Measurements from ENCODE around the gene BBS12. TPM values are rescaled to one million over a fixed set of nuclear protein-coding genes. Genes with fewer than 3 reads are reported as not detected.

BBS12 gene
- not detected for total RNA-seq

DNA sequence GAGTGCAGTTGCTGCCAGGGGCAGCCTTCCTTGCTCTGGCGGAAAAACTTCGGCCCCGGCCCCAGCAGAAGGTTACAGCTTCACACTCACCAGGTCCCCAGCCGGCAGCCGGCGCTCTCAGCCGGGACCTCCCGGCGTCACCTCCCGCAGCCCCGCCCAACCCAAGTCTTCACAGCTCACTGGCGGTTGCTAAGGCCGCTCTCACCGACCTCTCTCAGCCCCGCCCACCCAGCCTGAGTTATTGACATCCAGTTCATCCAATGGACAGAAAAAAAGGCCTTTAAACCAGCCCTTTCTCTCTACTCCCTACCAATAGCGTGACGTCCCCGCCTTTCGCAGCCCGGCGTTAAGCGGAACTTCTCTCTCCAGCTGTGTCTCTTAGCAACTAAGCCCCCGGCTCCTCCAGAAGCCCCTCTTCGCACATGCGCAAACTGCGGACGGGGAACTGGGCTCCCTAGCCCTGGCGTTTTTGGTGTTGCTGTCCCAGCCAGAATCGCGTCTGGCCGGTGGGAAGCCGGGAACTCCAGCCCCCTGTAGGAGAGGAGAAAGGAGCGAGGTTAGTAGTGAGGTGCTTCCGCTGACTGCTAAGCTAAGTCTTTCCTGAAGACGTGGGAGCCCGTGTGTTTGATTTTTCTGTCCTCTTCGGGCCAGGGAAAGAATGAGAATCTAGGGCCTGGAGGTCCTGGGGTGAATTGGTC is at the start of gene BBS12:
Gene BBS12 (plus strand): TSS at position 376 of the 698 bp plus-strand sequence. CDS start 9,189 bp downstream, outside the sequence.
- H3K27ac ChIP-seq: peak within 1 kb of the TSS; percentile 86 to 89
- no peaks in the 10 kb centered on the region for H3K27me3 ChIP-seq
- H3K4me3 ChIP-seq: peak within 1 kb of the TSS; percentile 84
- peak in 2 of 3 experiments; percentile 46 to 48 for TF ChIP-seq CTCF (IDR thresholded peaks at IDR 0.05)
- no peaks in the 10 kb centered on the region for H3K36me3 ChIP-seq
- H3K9me3 ChIP-seq: no peaks in the 10 kb centered on the region
- intact Hi-C loops (cut with DNase I): loop anchor here (2.0 to 10.0 kb wide), 6 partner anchors 26 to 1982 kb away; partner anchors contain the start of genes ANKRD50, FGF2 and NUDT6
- peaks cover 0 to 10% of the 10 kb centered on the region in 2 donors for H3K4me1 ChIP-seq
- peak; percentile 95 to 100 for DNase-seq (ENCODE audit: low spot score in 2 of 2)

- no peak for DNase-seq (ENCODE audit: low spot score in 2 of 2)
- H3K4me3 ChIP-seq: no peak overlapping the region
- no peaks in the 10 kb centered on the region for H3K27me3 ChIP-seq
- TF ChIP-seq CTCF (IDR thresholded peaks at IDR 0.05): no peak
- intact Hi-C loops (cut with DNase I): no loop called here
- H3K36me3 ChIP-seq: no peaks in the 10 kb centered on the region
- H3K27ac ChIP-seq: no peak overlapping the region
- no peaks in the 10 kb centered on the region for H3K4me1 ChIP-seq
- H3K9me3 ChIP-seq: no peaks in the 10 kb centered on the region
These were observed 45.8 kb upstream of the BBS12 start for GRCh38 chr4:122686691-122687090.

DNA sequence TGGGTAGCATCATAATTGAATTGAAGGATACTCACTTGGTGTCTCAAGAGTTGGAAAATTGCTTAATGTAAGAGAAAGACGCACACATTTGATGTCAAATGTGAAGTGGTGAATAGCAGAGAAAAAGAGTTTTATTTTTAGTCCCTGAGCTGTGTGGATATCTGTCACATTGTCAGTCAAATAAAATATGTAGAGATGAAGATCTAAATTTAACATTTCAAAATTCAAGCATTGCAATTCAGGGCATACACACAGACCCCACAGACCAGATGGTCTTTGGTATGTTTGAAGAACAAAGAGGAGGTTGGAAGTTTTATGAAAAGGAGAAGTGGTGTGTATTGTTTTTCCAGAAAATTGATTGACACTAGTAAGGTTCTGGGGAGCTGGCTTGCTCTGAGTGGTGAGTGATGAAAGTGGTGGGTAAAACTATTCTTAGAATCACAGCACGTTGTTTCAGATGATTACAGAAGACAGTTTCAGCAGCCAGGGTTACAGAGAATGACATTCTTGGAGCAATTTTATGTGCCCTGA is 44.9 kb upstream of the BBS12 start:
- Histone ChIP-seq H3K27me3 (no peaks in the 10 kb centered on the region), H3K27ac (no peak overlapping the region), H3K4me3 (no peak overlapping the region), H3K36me3 (no peaks in the 10 kb centered on the region), H3K9me3 (no peaks in the 10 kb centered on the region), H3K4me1 (no peaks in the 10 kb centered on the region)
- intact Hi-C loops (cut with DNase I): no loop called here
- DNase-seq (ENCODE audit: low spot score in 2 of 2): no peak
- TF ChIP-seq CTCF (IDR thresholded peaks at IDR 0.05): no peak

DNA sequence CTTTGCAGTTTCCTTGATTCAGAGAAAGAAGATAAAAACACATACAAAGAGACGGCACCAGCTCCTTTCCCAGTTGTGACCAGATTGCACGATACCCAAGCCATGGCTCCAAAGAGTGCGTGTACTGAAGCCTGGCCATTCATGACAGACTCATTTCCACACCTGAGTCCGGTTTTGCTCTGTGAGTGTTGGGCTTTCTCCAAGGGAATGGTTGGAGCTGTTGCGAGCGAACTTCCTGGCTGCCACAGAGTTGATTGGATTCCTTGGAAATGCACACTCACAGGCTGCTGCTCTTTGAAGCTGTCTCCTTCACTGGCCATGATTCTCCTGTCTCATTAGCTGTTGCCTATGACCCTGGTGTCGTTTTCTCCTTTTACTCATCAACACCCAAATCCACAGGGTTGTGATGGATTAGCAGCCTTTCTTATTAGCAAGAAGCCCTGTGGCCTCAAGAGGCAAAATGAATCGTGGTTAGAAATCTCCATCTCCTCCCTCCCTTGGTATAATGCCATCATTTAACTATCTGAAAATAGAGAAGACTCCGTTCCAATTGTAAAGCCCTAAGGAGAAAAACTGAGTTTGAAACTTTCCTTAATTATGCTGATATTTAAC is 43.9 kb upstream of the BBS12 start:
- H3K4me3 ChIP-seq: peak overlapping the region; percentile 43 to 47
- H3K27me3 ChIP-seq: no peaks in the 10 kb centered on the region
- H3K36me3 ChIP-seq: no peaks in the 10 kb centered on the region
- DNase-seq (ENCODE audit: low spot score in 2 of 2): no peak
- H3K4me1 ChIP-seq: no peaks in the 10 kb centered on the region
- no peak for TF ChIP-seq CTCF (IDR thresholded peaks at IDR 0.05)
- intact Hi-C loops (cut with DNase I): no loop called here
- no peak overlapping the region for H3K27ac ChIP-seq
- no peaks in the 10 kb centered on the region for H3K9me3 ChIP-seq

DNA sequence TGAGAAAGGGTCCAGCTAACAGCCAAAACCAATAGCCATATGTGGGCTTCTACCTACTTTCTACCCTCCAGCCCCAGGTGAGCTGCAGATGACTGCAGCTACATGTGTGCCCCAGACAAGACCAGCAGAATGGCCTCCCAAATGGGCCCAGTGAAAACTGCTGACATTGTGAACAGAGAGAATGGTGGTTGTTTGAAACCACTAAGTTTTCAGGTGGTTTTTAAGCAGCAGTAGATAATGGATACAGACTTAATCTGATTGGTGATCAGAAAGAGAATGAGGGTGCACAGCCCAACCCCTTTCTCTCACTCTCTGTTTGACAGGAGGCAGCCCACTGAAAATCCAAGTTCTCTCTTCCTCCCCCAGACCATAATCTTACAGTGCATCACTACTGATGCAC is 42.5 kb upstream of the BBS12 start:
- Histone ChIP-seq H3K27me3 (no peaks in the 10 kb centered on the region), H3K4me1 (no peaks in the 10 kb centered on the region), H3K27ac (no peak overlapping the region), H3K36me3 (no peaks in the 10 kb centered on the region), H3K4me3 (no peak overlapping the region), H3K9me3 (no peaks in the 10 kb centered on the region)
- no peak for TF ChIP-seq CTCF (IDR thresholded peaks at IDR 0.05)
- intact Hi-C loops (cut with DNase I): no loop called here
- DNase-seq (ENCODE audit: low spot score in 2 of 2): no peak
